Epithelial cell of proximal tubule (primary cell): ENCODE data around the gene SPDEF. TPM values are rescaled to one million over a fixed set of nuclear protein-coding genes. Genes with fewer than 3 reads are reported as not detected.

Source experiments
- DNase-seq: peaks from one replicate; pipeline ENCODE4 v3.0.0-alpha.2; 2011; ENCODE audit warnings: low read depth
- H3K4me3 ChIP-seq: 2 replicates; pipeline ENCODE4 v1.5.1; 2011; ENCODE audit warnings: low read depth, mild to moderate bottlenecking, low read length
- total RNA-seq: library from RNA; depleted of rRNA; stranded (reverse); fragments of >200 nt; gene quantifications from 2 replicates; pipeline ENCODE4 v1.2.3, GENCODE V29; 2015
- TF ChIP-seq, protein P1 (sequence below): conservative IDR thresholded peaks from 2 replicates; pipeline ENCODE4 v1.5.1; 2012; ENCODE audit warnings: low read depth, mild to moderate bottlenecking, low read length

Gene SPDEF
- total RNA-seq, 1 donor from 2014 or later: not detected

DNA sequence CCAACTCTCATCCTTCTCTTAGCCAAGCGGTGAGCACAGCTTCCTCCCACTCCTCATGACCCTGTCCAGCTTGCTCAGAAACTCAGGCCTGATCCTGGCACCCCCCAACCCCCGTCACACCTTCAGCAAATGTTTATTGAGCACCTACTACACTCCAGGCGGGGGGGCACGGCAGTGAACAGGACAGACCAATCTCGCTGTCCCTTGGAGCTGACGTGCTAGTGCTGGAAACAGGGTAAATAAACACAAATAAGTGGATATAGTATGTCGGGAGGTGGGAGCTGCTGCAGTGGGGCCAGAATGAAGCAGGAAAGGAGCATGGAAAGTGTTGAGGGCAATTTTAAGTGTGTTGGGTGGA lies 7.4 kb upstream of the SPDEF start:
- H3K4me3 ChIP-seq: no peak overlapping the region
- TF ChIP-seq, protein P1, sequence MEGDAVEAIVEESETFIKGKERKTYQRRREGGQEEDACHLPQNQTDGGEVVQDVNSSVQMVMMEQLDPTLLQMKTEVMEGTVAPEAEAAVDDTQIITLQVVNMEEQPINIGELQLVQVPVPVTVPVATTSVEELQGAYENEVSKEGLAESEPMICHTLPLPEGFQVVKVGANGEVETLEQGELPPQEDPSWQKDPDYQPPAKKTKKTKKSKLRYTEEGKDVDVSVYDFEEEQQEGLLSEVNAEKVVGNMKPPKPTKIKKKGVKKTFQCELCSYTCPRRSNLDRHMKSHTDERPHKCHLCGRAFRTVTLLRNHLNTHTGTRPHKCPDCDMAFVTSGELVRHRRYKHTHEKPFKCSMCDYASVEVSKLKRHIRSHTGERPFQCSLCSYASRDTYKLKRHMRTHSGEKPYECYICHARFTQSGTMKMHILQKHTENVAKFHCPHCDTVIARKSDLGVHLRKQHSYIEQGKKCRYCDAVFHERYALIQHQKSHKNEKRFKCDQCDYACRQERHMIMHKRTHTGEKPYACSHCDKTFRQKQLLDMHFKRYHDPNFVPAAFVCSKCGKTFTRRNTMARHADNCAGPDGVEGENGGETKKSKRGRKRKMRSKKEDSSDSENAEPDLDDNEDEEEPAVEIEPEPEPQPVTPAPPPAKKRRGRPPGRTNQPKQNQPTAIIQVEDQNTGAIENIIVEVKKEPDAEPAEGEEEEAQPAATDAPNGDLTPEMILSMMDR: no peak
- no peak for DNase-seq

DNA sequence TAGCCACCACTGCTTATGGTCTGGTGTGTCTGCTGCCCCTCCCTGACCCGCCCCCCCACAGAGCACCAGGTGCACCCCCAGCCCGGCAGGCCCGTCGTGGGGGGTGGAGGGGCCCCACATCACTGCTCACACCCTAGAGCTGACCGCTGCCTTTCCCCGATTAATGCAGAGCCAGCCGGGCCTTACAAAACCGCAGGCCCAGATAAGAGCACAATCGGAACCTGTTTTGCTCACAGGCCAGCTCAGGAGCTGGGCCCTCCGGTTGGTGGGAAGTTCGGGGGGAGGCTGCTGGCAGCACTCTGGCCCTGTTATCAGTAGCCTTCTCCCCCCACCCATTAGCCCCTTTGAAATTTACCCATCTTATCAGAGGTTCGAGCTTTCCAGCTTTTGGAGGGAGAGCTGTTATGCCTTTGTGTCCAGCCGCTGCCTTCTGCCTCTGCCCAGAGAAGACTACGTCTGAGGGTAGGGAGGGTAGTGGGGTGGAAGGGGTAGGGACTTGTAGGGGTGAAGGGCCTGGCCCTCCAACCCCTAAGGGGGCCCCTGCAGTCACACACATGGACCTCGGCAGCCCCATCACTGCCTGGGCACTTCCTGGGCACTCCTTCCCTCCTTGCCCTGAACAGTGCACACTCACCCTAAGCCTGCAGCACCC lies 6.9 kb upstream of the SPDEF start:
- TF ChIP-seq, protein P1: no peak
- DNase-seq: no peak
- H3K4me3 ChIP-seq: no peak overlapping the region

DNA sequence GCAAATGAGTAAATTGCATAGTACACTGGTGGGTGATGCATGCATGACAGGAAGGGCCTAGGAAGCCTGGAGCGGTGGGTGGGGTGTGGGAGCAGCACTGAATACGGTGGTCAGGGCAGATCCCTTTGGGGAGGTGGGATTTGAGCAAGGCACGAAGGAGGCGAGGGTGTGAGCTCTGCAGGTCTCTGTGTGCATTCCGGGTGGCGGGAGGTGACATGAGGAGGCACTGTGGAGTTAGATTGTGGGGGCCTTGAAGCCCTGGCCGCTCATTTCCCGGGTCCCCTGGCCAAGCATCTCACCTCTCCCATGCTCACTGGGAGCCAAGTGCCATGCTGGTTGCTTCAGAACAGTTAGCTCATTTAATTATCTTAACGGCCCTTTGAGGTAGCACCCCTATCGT lies 6.2 kb upstream of the SPDEF start:
- TF ChIP-seq, protein P1: no peak
- no peak overlapping the region for H3K4me3 ChIP-seq
- no peak for DNase-seq

DNA sequence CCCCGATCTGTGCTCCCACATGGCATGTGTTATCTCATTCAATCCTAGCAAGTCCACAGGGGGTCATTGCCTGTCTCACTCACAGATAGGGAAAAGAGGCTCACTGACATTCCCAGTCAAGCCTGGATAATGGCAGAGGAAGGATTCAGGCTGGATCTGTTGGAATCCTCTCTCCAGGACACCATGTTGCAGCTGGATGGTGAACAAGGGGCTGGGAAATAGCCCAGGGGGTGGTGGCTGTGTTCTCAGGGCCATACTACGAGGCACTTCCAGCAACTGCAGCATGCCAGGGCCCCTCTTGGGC lies 5.0 kb upstream of the SPDEF start:
- no peak overlapping the region for H3K4me3 ChIP-seq
- no peak for DNase-seq
- TF ChIP-seq, protein P1: no peak

DNA sequence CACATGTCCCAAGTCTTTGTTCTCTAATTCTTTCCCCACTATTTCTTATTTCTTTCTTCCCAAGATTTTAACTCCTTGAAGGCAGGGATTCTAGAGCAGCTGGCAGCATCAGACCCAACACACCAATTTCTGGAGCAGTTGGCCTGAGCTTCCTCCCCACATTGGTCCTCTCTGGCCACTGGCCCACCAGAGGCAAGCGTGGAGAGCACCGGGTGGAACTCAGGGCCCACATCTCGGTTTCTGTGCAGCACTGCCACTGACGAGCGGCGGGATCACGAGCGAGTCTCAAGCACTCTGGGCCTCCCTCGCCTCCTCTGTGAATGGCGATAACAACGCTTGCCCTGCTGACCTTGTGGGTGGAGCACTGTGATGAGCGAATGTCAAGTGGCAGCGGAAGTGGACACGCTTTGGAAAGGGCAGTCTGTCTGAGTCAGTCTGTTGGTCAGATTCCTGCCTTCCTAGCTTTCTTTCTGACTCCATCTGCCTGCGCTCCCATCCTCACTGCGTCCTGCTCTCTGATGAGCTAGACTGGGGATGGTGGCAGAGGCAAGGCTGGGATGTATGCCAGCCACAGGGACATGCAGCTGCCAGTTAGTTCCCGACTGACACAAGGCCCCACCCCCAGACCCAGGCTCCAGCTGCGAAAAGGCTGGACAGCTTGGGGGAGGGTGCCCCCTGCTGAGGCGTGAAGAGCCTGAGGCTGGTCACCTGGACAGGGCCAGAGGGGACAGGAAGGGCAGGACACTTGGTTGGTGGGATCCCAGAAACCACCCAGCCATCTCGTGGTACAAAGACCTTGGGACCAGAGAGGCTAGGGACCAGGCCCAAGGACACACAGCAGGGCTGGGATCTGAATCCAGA lies 4.5 kb upstream of the SPDEF start:
- no peak for DNase-seq
- no peak overlapping the region for H3K4me3 ChIP-seq
- TF ChIP-seq, protein P1: peak; percentile 10

DNA sequence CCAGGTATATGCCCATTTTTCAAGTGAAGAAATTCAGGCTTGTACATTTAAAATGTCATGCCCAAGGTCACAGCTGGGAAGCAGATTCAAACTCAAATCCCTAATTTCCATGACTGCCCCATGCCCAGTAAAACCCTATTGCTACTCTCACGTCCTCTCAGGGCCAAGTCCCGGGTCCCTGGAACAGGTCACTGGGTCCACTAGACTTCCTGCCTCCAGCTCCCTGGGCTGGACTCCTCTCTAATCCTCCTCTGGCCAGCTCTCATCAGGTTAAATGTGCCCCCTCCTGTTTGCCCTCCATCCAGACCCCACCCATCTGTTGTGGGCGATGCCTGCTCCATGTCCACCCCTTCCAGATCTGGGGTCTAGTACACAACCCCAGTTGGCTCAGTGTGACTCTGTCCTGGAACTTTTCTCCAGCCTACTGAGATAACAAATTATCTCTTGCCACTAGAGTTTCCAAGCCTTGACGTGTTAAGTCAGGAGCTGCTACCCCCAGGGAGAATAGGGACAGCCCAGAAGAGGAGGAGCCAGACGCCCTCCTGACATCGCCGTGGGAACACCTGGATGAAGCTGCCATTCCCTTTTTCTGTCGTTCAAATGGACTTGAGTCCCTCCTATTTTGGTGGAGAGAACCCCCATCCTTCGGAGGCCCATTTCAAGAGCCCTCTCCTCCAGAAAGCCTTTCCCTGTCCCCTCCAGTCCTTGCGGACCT lies 3.7 kb upstream of the SPDEF start:
- DNase-seq: no peak
- TF ChIP-seq, protein P1: no peak
- H3K4me3 ChIP-seq: no peak overlapping the region
